Heart left ventricle (tissue), 13 donors: Measurements from ENCODE around the gene ITK.

Experiments
- POLR2A ChIP-seq, 2 donors: fragments of 450-650 bp; IDR thresholded peaks; one replicate each; pipeline ENCODE4 v1.6.1; 2017; ENCODE audit warnings: antibody characterized with exemption in 2 of 2, mild to moderate bottlenecking in 2 of 2, moderate library complexity in 2 of 2
- TF ChIP-seq, protein P1 (sequence below), 12 donors: fragments of 200-600 bp; sonication (generic) in 4 of 12; IDR thresholded peaks; one replicate each; pipeline versions ENCODE4 v1.5.0 to v1.8.0; 2018 to 2022; ENCODE audit warnings: antibody characterized with exemption in 12 of 12, mild to moderate bottlenecking in 5 of 12
- donor health status: ischemic (EF 13 %, LVEDD 7.1; RV severe dilation, severe dysfunction).
- donor health status: DM: no; HTN: yes; CAD: no.
- donor health status: DM: no; HTN: no; CAD: no.
- donor health status: ischemic (EF 25% LVEDD 6.9; RV normal size, moderate dysfunction).
- donor health status: ischemic (EF 25% LVEDD 5.7; RV mildly dilated, moderate dysfunction).
- donor health status: ischemic (EF 35%, LVEDD 5.7; RV mildly dilated, moderate dysfunction).
- donor health status: nonischemic (EF 11% LVEDD 7.7; RV severe dilation, severe dysfunction).
- donor health status: DM: yes; HTN: yes; CAD: no.
- donor health status: PGD.
- donor health status: ischemic (EF 29% LVEDD 5.4; RV normal size, mild dysfunction).
- donor health status: nonischemic (EF 23%, LVEDD 6.1; RV moderate dilation, normal function).

- TF ChIP-seq, protein P1, sequence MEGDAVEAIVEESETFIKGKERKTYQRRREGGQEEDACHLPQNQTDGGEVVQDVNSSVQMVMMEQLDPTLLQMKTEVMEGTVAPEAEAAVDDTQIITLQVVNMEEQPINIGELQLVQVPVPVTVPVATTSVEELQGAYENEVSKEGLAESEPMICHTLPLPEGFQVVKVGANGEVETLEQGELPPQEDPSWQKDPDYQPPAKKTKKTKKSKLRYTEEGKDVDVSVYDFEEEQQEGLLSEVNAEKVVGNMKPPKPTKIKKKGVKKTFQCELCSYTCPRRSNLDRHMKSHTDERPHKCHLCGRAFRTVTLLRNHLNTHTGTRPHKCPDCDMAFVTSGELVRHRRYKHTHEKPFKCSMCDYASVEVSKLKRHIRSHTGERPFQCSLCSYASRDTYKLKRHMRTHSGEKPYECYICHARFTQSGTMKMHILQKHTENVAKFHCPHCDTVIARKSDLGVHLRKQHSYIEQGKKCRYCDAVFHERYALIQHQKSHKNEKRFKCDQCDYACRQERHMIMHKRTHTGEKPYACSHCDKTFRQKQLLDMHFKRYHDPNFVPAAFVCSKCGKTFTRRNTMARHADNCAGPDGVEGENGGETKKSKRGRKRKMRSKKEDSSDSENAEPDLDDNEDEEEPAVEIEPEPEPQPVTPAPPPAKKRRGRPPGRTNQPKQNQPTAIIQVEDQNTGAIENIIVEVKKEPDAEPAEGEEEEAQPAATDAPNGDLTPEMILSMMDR (IDR thresholded peaks at IDR 0.05) = no peak
- no peak for TF ChIP-seq POLR2A (IDR thresholded peaks at IDR 0.05)
Observed at GRCh38 chr5:157143127-157143971, 37.3 kb upstream of the ITK start.
